PC-3 (cell line): ENCODE measurements around the gene KRCC1.

Source experiments
- CTCF ChIP-seq: fragments of 300-600 bp; sonication (generic); conservative IDR thresholded peaks from 2 replicates; pipeline ENCODE4 v1.5.1; 2017; ENCODE audit warnings: antibody characterized with exemption, low read depth, mild to moderate bottlenecking, low read length
- EZH2 ChIP-seq: fragments of 300-600 bp; sonication (generic); IDR thresholded peaks from one replicate; pipeline ENCODE4 v1.6.1; 2017; ENCODE audit warnings: antibody characterized with exemption, mild to moderate bottlenecking, low read length; ENCODE audit not compliant: unreplicated experiment

GRCh38 chr2:88070055-88070454 lies 14.5 kb upstream of the KRCC1 start:
- TF ChIP-seq CTCF (no peak), EZH2 (no peak)
